ENCODE data around the gene THEM5.

The THEM5 gene

DNA sequence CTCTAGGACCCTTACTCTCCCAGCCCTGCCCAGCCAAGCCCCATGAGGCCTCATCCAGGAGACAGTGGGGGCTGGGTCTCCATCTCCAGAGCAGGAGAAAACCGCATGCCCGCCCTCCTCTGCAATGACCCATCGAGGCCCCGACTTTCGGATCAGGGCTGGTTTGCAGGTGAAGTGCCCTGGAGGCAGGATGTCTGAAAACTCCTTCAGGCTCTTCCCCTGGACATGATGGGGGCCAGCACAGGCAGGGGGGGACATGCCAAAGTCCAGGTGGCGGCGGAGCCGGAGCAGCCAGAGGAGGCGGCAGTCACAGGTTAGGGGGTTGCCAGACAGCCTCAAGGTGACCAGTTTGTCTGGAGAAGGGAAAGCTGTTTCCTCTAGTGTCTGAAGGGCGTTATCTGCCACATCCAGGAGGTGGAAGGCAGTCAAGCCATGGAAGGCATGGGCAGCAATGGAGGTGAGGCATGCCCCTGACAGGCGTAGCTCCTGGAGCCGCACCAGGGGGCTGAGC is 52.1 kb downstream of the THEM5 start:
- no peak overlapping the region for H3K27ac ChIP-seq
- no peak overlapping the region for H3K9ac ChIP-seq
- H3K36me3 ChIP-seq (ENCODE audit: control insufficient read depth, insufficient read depth, low read length): no peaks in the 10 kb centered on the region
- TF ChIP-seq, protein P1, sequence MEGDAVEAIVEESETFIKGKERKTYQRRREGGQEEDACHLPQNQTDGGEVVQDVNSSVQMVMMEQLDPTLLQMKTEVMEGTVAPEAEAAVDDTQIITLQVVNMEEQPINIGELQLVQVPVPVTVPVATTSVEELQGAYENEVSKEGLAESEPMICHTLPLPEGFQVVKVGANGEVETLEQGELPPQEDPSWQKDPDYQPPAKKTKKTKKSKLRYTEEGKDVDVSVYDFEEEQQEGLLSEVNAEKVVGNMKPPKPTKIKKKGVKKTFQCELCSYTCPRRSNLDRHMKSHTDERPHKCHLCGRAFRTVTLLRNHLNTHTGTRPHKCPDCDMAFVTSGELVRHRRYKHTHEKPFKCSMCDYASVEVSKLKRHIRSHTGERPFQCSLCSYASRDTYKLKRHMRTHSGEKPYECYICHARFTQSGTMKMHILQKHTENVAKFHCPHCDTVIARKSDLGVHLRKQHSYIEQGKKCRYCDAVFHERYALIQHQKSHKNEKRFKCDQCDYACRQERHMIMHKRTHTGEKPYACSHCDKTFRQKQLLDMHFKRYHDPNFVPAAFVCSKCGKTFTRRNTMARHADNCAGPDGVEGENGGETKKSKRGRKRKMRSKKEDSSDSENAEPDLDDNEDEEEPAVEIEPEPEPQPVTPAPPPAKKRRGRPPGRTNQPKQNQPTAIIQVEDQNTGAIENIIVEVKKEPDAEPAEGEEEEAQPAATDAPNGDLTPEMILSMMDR (IDR thresholded peaks at IDR 0.05): no peak
- H3K4me2 ChIP-seq (ENCODE audit: low read length): no peak overlapping the region
- no peaks in the 10 kb centered on the region for H3K27me3 ChIP-seq (ENCODE audit: control insufficient read depth, insufficient read depth, low read length)
- no peak overlapping the region for H2AFZ ChIP-seq
- H3K9me3 ChIP-seq (ENCODE audit: control insufficient read depth, low read length): no peaks in the 10 kb centered on the region
- peaks cover 7% of the 10 kb centered on the region for H3K4me1 ChIP-seq
- no peaks in the 10 kb centered on the region for H3K79me2 ChIP-seq
- no peak overlapping the region for H3K4me3 ChIP-seq (ENCODE audit: low read depth, low read length)

DNA sequence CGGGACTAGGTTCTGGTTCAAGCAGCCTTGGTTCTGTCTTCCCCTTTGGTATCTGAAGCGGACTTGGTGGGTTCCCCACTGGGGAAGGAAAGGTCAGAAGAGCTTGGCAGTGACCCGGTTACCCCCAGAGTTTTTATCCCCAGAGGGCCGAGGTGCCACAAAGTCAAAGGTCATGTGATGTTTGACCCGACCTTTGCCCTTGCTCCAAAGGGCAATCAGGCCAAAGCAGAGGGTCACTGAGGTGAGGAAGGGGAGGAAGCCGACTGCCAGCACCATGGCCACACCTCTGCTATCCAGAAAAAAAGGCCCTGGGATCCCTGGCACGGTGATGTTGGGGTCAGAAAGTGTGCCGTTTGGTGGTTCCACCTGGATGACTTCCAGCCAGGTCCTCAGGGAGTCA is 52.7 kb downstream of the THEM5 start:
- Histone ChIP-seq H3K4me3 (ENCODE audit: low read depth, low read length) (no peak overlapping the region), H2AFZ (no peak overlapping the region), H3K4me2 (ENCODE audit: low read length) (no peak overlapping the region), H3K9me3 (ENCODE audit: control insufficient read depth, low read length) (no peaks in the 10 kb centered on the region), H3K9ac (no peak overlapping the region), H3K27ac (no peak overlapping the region), H3K79me2 (no peaks in the 10 kb centered on the region), H3K36me3 (ENCODE audit: control insufficient read depth, insufficient read depth, low read length) (no peaks in the 10 kb centered on the region), H3K4me1 (peaks cover 7% of the 10 kb centered on the region), H3K27me3 (ENCODE audit: control insufficient read depth, insufficient read depth, low read length) (no peaks in the 10 kb centered on the region)
- TF ChIP-seq, protein P1 (IDR thresholded peaks at IDR 0.05): no peak

DNA sequence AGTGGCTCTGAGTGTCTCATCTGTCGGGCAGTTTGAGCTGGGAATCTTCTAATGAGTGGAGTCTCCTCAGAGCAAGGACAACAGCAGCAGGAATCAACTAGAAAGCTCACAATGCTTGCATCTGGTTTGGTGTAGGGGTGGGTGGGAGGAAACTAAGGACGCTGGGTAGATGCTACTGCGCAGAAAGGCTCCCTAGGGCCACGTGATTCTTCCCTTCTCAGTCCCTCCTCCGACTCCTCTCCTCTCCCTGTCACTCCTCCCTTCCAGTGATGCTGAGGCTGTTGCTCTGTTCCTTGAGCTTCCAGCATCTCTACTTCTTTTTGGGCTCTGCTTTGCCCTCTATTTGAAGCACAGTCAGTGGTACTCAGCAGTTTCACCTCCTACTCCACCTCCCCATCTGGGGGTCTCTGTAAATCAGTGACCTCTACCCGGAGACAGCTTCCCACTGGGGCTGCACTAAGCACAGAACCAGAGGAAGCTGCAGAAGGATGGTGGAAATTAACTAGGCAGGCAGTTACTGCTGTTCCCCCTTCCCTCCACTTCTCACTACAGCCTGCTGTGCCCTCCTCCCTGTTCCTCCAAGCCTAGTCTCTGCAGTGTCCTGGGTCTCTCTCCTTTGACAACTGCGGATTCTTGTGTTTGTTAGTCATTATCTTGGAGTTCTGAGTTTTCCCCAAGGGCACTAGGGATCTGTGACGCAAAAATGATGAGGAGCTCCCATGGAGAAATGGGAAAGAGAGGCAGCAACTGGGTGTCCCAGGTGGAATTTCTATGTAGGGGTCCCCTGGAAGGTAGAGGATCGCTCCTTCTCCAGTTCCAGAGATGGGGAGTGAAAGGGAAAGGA is 54.1 kb downstream of the THEM5 start:
- H3K9ac ChIP-seq: no peak overlapping the region
- H3K27me3 ChIP-seq (ENCODE audit: control insufficient read depth, insufficient read depth, low read length): no peaks in the 10 kb centered on the region
- no peaks in the 10 kb centered on the region for H3K36me3 ChIP-seq (ENCODE audit: control insufficient read depth, insufficient read depth, low read length)
- H3K4me2 ChIP-seq (ENCODE audit: low read length): no peak overlapping the region
- no peaks in the 10 kb centered on the region for H3K9me3 ChIP-seq (ENCODE audit: control insufficient read depth, low read length)
- H3K79me2 ChIP-seq: no peaks in the 10 kb centered on the region
- peaks cover under 1% of the 10 kb centered on the region for H3K4me1 ChIP-seq
- H3K27ac ChIP-seq: no peak overlapping the region
- no peak overlapping the region for H3K4me3 ChIP-seq (ENCODE audit: low read depth, low read length)
- H2AFZ ChIP-seq: no peak overlapping the region
- TF ChIP-seq, protein P1 (IDR thresholded peaks at IDR 0.05): no peak

DNA sequence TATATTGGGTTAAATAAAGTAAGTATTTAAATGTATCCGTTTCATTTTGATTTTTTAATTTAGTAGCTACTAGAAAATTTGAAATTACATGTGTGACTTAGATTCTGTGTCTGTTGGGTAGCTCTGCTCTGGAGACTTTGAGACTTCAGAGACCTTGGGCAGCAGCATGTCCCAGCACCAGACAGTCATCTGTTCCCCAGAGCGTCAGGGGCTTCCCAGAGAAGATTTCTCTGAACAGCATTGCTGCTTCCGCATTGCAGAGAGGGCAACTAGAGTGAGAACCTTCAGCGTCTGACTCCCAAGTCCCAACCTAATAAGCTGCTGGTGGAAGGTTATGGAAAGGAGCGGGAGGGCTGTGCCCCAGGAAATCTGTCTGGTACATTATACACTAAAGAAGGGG is 54.9 kb downstream of the THEM5 start:
- H3K9ac ChIP-seq: no peak overlapping the region

More for the DNA sequence above, 54.9 kb downstream of the THEM5 start:
- no peaks in the 10 kb centered on the region for H3K27me3 ChIP-seq (ENCODE audit: control insufficient read depth, insufficient read depth, low read length)
- no peak overlapping the region for H3K4me3 ChIP-seq (ENCODE audit: low read depth, low read length)
- H3K79me2 ChIP-seq: no peaks in the 10 kb centered on the region
- H3K4me1 ChIP-seq: no peaks in the 10 kb centered on the region
- no peak overlapping the region for H2AFZ ChIP-seq
- H3K4me2 ChIP-seq (ENCODE audit: low read length): no peak overlapping the region
- no peaks in the 10 kb centered on the region for H3K36me3 ChIP-seq (ENCODE audit: control insufficient read depth, insufficient read depth, low read length)
- H3K27ac ChIP-seq: no peak overlapping the region
- H3K9me3 ChIP-seq (ENCODE audit: control insufficient read depth, low read length): no peaks in the 10 kb centered on the region
- TF ChIP-seq, protein P1 (IDR thresholded peaks at IDR 0.05): no peak
